ENCODE measurements around the gene SAMD4A. TPM values are rescaled to one million over a fixed set of nuclear protein-coding genes. Genes with fewer than 3 reads are reported as not detected.

The SAMD4A gene
- total and polyA plus RNA-seq, 10 donors: 2.3 to 31.0 (median 21.2) TPM

DNA sequence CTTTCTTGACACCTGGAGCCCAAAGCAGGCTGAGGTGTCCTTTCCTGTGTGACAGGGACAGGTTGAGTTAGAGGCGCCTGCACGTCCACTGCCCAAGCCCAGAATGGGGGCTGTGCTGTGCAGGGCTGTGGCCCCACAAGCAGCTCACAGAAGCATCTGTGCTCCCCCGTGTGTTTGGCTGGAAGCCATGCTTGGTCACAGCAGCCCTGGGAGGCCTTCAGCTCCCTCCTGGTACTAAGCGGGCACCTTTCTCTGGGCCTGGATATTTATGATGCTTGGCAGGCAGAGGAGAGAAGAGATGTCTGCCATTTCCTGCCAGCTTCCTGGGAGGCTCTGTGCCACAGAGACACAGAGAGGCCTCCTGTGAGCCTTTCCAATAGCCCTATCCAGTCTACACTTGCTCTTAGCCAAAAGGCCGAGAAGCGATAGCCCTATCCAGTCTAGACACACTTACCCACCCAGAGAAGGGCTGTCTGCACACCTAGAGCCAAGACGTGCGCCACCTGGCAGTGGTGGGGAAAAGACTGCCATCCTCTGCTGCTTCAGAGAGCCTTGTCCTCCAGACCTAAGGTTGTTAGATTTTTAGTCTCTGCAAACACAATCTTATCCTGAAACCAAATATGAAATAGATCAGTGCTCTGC, 218.3 kb downstream of the SAMD4A start:
- WGBS, 5 donors: 85 to 94% (median 92%) methylated on average over 6 to 8 of the region's 8 CpGs
- H3K27me3 ChIP-seq (replicated peaks in 1 of 7): no peaks in the 10 kb centered on the region
- no peaks in the 10 kb centered on the region for H3K9me3 ChIP-seq
- peaks cover 0 to 30% (median 16%) of the 10 kb centered on the region in 6 donors for H3K4me1 ChIP-seq
- H3K36me3 ChIP-seq: peaks cover 0 to 88% (median 10%) of the 10 kb centered on the region in 6 donors
- no peak overlapping the region for H3K27ac ChIP-seq
- DNase-seq: no peak
- no peak for TF ChIP-seq POLR2AphosphoS5 (IDR thresholded peaks at IDR 0.05)
- no peak for TF ChIP-seq POLR2A (IDR thresholded peaks at IDR 0.05)
- TF ChIP-seq, protein P1, sequence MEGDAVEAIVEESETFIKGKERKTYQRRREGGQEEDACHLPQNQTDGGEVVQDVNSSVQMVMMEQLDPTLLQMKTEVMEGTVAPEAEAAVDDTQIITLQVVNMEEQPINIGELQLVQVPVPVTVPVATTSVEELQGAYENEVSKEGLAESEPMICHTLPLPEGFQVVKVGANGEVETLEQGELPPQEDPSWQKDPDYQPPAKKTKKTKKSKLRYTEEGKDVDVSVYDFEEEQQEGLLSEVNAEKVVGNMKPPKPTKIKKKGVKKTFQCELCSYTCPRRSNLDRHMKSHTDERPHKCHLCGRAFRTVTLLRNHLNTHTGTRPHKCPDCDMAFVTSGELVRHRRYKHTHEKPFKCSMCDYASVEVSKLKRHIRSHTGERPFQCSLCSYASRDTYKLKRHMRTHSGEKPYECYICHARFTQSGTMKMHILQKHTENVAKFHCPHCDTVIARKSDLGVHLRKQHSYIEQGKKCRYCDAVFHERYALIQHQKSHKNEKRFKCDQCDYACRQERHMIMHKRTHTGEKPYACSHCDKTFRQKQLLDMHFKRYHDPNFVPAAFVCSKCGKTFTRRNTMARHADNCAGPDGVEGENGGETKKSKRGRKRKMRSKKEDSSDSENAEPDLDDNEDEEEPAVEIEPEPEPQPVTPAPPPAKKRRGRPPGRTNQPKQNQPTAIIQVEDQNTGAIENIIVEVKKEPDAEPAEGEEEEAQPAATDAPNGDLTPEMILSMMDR (IDR thresholded peaks at IDR 0.05 in 8 of 11, conservative IDR thresholded peaks at IDR 0.05 in 3 of 11): no peak
- no peak overlapping the region for H3K4me3 ChIP-seq
- intact Hi-C loops (cut with DNase I; ENCODE audit: low total_unique reads): no loop called here

DNA sequence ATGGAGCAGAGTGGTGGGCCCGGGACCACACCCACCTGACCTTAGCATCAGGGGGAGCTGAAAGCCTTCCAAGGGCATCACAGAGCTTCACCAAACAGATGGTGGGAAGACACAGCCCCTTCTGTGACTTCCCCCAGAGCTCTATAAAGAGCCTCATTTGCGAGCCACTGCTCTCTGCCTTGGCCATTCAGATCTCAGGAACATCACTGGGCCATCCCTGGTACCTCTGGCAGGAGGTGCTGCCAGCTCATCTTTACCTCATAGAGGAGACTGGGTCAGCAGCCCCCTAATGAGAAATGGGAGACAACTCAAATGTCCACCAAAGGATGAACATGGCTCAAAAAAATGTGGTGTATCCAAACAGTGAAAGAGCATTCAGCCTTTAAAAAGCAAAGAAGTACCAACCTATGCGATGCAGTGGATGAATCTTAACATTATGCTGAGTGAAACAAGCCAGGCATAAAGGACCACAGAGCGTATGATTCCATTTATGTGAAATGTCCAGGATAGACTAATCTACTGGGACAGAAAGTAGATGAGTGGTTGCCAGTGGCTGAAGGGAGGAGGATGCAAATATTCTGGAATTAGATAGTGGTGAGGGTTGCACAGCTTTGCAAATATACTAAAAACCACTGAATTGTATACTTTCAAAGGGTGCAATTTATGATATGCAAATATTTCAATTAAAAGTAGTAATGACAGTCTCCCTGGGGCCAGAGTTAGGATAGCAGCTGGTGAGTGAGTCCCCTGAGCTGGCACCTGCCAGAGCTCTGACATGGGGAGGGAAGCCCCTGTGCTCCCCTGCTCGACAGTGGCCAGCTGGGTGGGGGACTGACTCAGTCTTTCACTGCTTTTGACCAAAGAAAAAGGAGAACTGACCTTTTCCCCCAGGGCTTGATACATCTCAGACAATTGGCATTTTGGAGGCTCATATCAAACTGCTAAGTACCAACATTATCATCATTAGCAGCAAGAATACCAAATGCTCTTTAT, 219.1 kb downstream of the SAMD4A start:
- DNase-seq: no peak
- Histone ChIP-seq H3K4me1 (peaks cover 0 to 30% (median 16%) of the 10 kb centered on the region in 6 donors), H3K36me3 (peaks cover 0 to 82% (median 8%) of the 10 kb centered on the region in 6 donors)

DNA sequence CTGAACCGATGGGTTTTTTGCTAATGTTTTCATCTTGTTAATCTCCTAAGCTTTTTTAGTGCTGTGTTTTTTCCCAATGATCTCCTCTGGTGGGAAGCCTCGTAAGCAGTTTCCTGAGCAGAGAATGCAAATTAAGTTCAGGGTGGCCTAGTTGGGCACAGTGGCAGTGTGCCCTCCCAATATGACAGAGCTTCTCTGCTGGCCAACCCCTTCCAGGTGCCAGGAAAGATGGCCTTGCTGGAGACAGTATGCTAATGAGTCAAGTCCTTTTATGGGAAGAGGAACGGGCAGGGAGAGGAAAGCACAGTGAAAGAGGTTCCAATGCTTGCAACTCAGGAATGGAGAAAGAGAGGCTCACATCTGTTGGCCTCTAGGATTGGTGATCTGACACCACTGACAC, 219.9 kb downstream of the SAMD4A start:
- 50 to 59% (median 54%) methylated on average over 3 of the region's 3 CpGs for WGBS, 5 donors

More for the DNA sequence above, 219.1 kb downstream of the SAMD4A start:
- H3K27me3 ChIP-seq (replicated peaks in 1 of 7): no peaks in the 10 kb centered on the region
- 77 to 88% (median 85%) methylated on average over 4 to 5 of the region's 5 CpGs for WGBS, 5 donors
- peak overlapping the region in 1 of 8 donors; percentile 14 for H3K27ac ChIP-seq
- intact Hi-C loops (cut with DNase I; ENCODE audit: low total_unique reads): no loop called here
- no peaks in the 10 kb centered on the region for H3K9me3 ChIP-seq
- H3K4me3 ChIP-seq: no peak overlapping the region
- TF ChIP-seq POLR2A (IDR thresholded peaks at IDR 0.05) (no peak), POLR2AphosphoS5 (IDR thresholded peaks at IDR 0.05) (no peak)
- TF ChIP-seq, protein P1 (IDR thresholded peaks at IDR 0.05 in 8 of 11, conservative IDR thresholded peaks at IDR 0.05 in 3 of 11): no peak

More for the DNA sequence above, 219.9 kb downstream of the SAMD4A start:
- peaks cover 0 to 74% (median 7%) of the 10 kb centered on the region in 6 donors for H3K36me3 ChIP-seq
- no peaks in the 10 kb centered on the region for H3K9me3 ChIP-seq
- no peaks in the 10 kb centered on the region for H3K27me3 ChIP-seq (replicated peaks in 1 of 7)
- peak overlapping the region in 1 of 8 donors; percentile 14 for H3K27ac ChIP-seq
- peaks cover 0 to 27% (median 15%) of the 10 kb centered on the region in 6 donors for H3K4me1 ChIP-seq
- no peak for DNase-seq
- intact Hi-C loops (cut with DNase I; ENCODE audit: low total_unique reads): no loop called here
- TF ChIP-seq, protein P1 (IDR thresholded peaks at IDR 0.05 in 8 of 11, conservative IDR thresholded peaks at IDR 0.05 in 3 of 11): no peak
- TF ChIP-seq POLR2A (IDR thresholded peaks at IDR 0.05): no peak
- H3K4me3 ChIP-seq: no peak overlapping the region
